Heart left ventricle (tissue), 16 donors: ENCODE data around the gene IRX2. TPM values are rescaled to one million over a fixed set of nuclear protein-coding genes. Genes with fewer than 3 reads are reported as not detected.

Source experiments
- ATAC-seq, 4 donors: fragments of 200-7000 bp; cut with Tn5 transposase; one replicate each; pipeline ENCODE4 v1.9.1; 2020 to 2022; ENCODE audit warnings: moderate library complexity in 4 of 4, mild to moderate bottlenecking in 3 of 4, moderate number of reproducible peaks in 1 of 4
- DNase-seq, 5 donors: peaks; one replicate each; pipeline ENCODE4 v3.0.0-alpha.2; 2020
- H3K27ac ChIP-seq, 12 donors: fragments of 200-600 bp; sonication (generic) in 4 of 12; one replicate each; pipeline versions ENCODE4 v1.5.0 to v1.8.0; 2016 to 2022; ENCODE audit warnings: mild to moderate bottlenecking in 2 of 12
- H3K27me3 ChIP-seq, 9 donors: fragments of 200-600 bp; sonication (generic) in 2 of 9; one replicate each; pipeline versions ENCODE4 v1.5.1 to v1.8.0; 2016 to 2022; ENCODE audit warnings: mild to moderate bottlenecking in 3 of 9
- H3K36me3 ChIP-seq, 9 donors: fragments of 200-600 bp; sonication (generic) in 2 of 9; one replicate each; pipeline versions ENCODE4 v1.5.0 to v1.8.0; 2018 to 2022; ENCODE audit warnings: mild to moderate bottlenecking in 2 of 9
- H3K4me1 ChIP-seq, 12 donors: fragments of 200-600 bp; sonication (generic) in 4 of 12; one replicate each; pipeline versions ENCODE4 v1.5.0 to v1.8.0; 2016 to 2022; ENCODE audit warnings: mild to moderate bottlenecking in 3 of 12
- H3K4me3 ChIP-seq, 12 donors: fragments of 200-600 bp; sonication (generic) in 4 of 12; one replicate each; pipeline versions ENCODE4 v1.5.0 to v1.8.0; 2017 to 2022; ENCODE audit warnings: mild to moderate bottlenecking in 9 of 12, moderate library complexity in 4 of 12
- H3K9me3 ChIP-seq, 12 donors: fragments of 200-600 bp; sonication (generic) in 4 of 12; one replicate each; pipeline versions ENCODE4 v1.5.0 to v1.8.0; 2016 to 2022; ENCODE audit warnings: mild to moderate bottlenecking in 1 of 12
- CTCF ChIP-seq, 12 donors: fragments of 200-600 bp; sonication (generic) in 4 of 12; IDR thresholded peaks; one replicate each; pipeline versions ENCODE4 v1.5.0 to v1.8.0; 2018 to 2022; ENCODE audit warnings: antibody characterized with exemption in 12 of 12, mild to moderate bottlenecking in 5 of 12
- POLR2A ChIP-seq, 2 donors: fragments of 450-650 bp; IDR thresholded peaks; one replicate each; pipeline ENCODE4 v1.6.1; 2017; ENCODE audit warnings: antibody characterized with exemption in 2 of 2, mild to moderate bottlenecking in 2 of 2, moderate library complexity in 2 of 2
- WGBS, 4 donors: extraction: QIAGEN DNeasy Blood & Tissue Kit in 2 of 4; methylation state at CpG; one replicate each; pipeline versions ENCODE4 v1.1.5 to v1.1.7; 2013 to 2018; 5-methylcytosine and 5-hydroxymethylcytosine counted together
- intact Hi-C, 10 donors: fragments of 100-400 bp; cut with DNase I; formaldehyde crosslinking; loops; one replicate each; pipeline versions ENCODE4 v1.11.1 to v1.14.2; 2022
- polyA plus RNA-seq, 2 donors: library from polyadenylated mRNA; stranded (reverse); fragments of 200-250 nt; gene quantifications; one replicate each; pipeline ENCODE4 v1.2.3, GENCODE V29; 2013
- total RNA-seq, 9 donors: library from RNA; depleted of rRNA in 2 of 9; stranded (reverse); fragments of >200 nt in 2 of 9; fragmentation: NEBNext Ultra II Directional in 3 of 9; extraction: Animal tissue kit (Norgen Biotek cat#: 25700) in 3 of 9; gene quantifications; one replicate each; pipeline versions ENCODE4 v1.1.0 to v1.2.4, GENCODE V29; 2016 to 2023
- donor health status: ischemic (EF 13 %, LVEDD 7.1; RV severe dilation, severe dysfunction).
- donor health status: healthy with polysubstance abuse.
- donor health status: DM: no; HTN: yes; CAD: no.
- donor health status: DM: no; HTN: no; CAD: no.
- donor health status: ischemic (EF 25% LVEDD 6.9; RV normal size, moderate dysfunction).
- donor health status: ischemic (EF 25% LVEDD 5.7; RV mildly dilated, moderate dysfunction).
- donor health status: healthy.
- donor health status: DM: yes; HTN: yes; CAD: no.
- donor health status: ischemic (EF 35%, LVEDD 5.7; RV mildly dilated, moderate dysfunction).
- donor health status: nonischemic (EF 11% LVEDD 7.7; RV severe dilation, severe dysfunction).
- donor health status: DM: yes; HTN: yes; CAD: no.
- donor health status: PGD.
- donor health status: ischemic (EF 29% LVEDD 5.4; RV normal size, mild dysfunction).
- donor health status: nonischemic (EF 23%, LVEDD 6.1; RV moderate dilation, normal function).

Gene IRX2
- total and polyA plus RNA-seq, 11 donors = 0.17 to 3.7 (median 0.86) TPM

- ATAC-seq = peak in 3 of 4 donors; percentile 7 to 69 (median 69)
- peak overlapping the region in 8 of 12 donors; percentile 10 to 82 (median 54) for H3K27ac ChIP-seq
Measured at GRCh38 chr5:2752059-2752820, 763 bp upstream of the IRX2 start.

GRCh38 chr5:2750758-2751464 lies 566 bp downstream of the IRX2 start:
- 1 to 2% (median 2%) methylated on average over 11 to 110 of the region's 110 CpGs for WGBS, 4 donors
- Histone ChIP-seq H3K27ac (peak overlapping the region in 3 of 12 donors; percentile 18 to 70 (median 49)), H3K27me3 (peaks cover 37 to 97% (median 84%) of the 10 kb centered on the region in 9 donors), H3K4me1 (peaks cover 0 to 53% (median 6%) of the 10 kb centered on the region in 12 donors), H3K9me3 (no peaks in the 10 kb centered on the region), H3K4me3 (peak overlapping the region; percentile 17 to 57 (median 40)), H3K36me3 (no peaks in the 10 kb centered on the region)
- DNase-seq (peak in 1 of 5 donors; percentile 65), ATAC-seq (peak in 1 of 4 donors; percentile 5)
- intact Hi-C loops = loop anchor here in 3 of 10 donors (10.0 kb wide), 2 partner anchors 844 to 854 kb away; partner anchors contain the start of gene IRX1 (in 1 of the 3)
- TF ChIP-seq CTCF (IDR thresholded peaks at IDR 0.05) (no peak), POLR2A (IDR thresholded peaks at IDR 0.05) (no peak)

More at GRCh38 chr5:2752059-2752820, 763 bp upstream of the IRX2 start:
- H3K27me3 ChIP-seq = peaks cover 43 to 98% (median 89%) of the 10 kb centered on the region in 9 donors
- intact Hi-C loops = loop anchor here in 3 of 10 donors (10.0 kb wide), 2 partner anchors 843 to 853 kb away; partner anchors contain the start of gene IRX1 (in 1 of the 3)
- H3K4me1 ChIP-seq = peaks cover 0 to 66% (median 14%) of the 10 kb centered on the region in 12 donors
- no peaks in the 10 kb centered on the region for H3K9me3 ChIP-seq
- TF ChIP-seq CTCF (IDR thresholded peaks at IDR 0.05) (no peak), POLR2A (IDR thresholded peaks at IDR 0.05) (no peak)
- H3K36me3 ChIP-seq = no peaks in the 10 kb centered on the region
- peak in 3 of 5 donors; percentile 58 to 64 (median 58) for DNase-seq
- peak overlapping the region; percentile 10 to 59 (median 45) for H3K4me3 ChIP-seq
- 3 to 8% (median 5%) methylated on average over 21 to 58 of the region's 58 CpGs for WGBS, 4 donors

DNA sequence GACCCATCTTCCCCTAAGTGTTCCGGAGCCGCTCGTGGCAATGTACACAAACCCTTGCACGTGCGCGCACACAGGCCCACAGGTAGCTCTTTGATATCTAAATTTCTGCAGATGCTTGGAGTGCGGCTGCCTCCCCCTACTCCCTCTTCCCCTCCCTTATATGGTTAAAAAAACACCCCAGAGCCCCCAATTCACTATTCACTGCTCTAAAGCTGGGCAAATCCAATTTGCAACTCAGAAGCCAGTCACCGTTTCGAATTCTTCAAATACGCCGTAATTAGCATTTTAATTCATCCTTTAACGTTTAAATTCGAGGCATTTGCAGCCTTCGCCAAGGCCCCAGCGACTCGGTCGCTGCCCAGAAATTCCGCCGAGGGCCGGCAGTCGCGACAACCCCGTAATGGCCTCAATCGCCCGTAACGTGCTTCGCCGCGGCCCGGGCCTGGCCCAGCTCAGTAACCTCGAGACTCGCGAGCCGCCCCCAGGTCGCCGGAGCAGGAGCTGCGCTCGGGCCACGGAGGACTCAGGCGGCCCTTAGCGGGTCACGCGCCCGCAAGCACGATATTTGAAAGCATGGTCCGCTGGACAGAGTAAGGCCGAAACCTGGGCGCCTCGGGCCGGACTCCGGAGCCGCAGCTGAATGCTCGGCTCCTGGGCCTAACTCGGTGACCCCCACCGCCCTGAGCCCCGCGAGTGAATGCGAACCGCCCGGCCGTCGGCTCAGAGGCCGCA lies 1.3 kb downstream of the IRX2 start:
- intact Hi-C loops = loop anchor here in 3 of 10 donors (10.0 kb wide), 2 partner anchors 845 to 855 kb away; partner anchors contain the start of gene IRX1 (in 1 of the 3)
- Histone ChIP-seq H3K4me3 (peak overlapping the region; percentile 17 to 57 (median 40)), H3K27ac (peak overlapping the region in 1 of 12 donors; percentile 70), H3K27me3 (peaks cover 33 to 97% (median 82%) of the 10 kb centered on the region in 9 donors), H3K36me3 (no peaks in the 10 kb centered on the region), H3K4me1 (peaks cover 0 to 47% (median 5%) of the 10 kb centered on the region in 12 donors), H3K9me3 (no peaks in the 10 kb centered on the region)
- ATAC-seq (no peak), DNase-seq (no peak)
- TF ChIP-seq POLR2A (IDR thresholded peaks at IDR 0.05) = no peak
- no peak for TF ChIP-seq CTCF (IDR thresholded peaks at IDR 0.05)
- WGBS, 4 donors = 5 to 7% (median 6%) methylated on average over 52 to 63 of the region's 63 CpGs
